PFSK-1 (cell line): ENCODE results near the gene HAT1.

ENCODE experiments used
- FOXP2 ChIP-seq: optimal IDR thresholded peaks from 2 replicates; pipeline ENCODE3; 2011; ENCODE audit warnings: borderline replicate concordance, control low read depth, inconsistent platforms; ENCODE audit not compliant: insufficient read depth; ENCODE audit errors: extremely low read length, extremely low read depth
- POLR2AphosphoS5 ChIP-seq: IDR thresholded peaks from 2 replicates; pipeline ENCODE4 v1.6.1; 2012; ENCODE audit warnings: low read depth, mild to moderate bottlenecking, control low read depth, low read length, moderate library complexity
- SIN3A ChIP-seq: IDR thresholded peaks from 2 replicates; pipeline ENCODE4 v1.6.1; 2012; ENCODE audit warnings: mild to moderate bottlenecking, low read length, moderate library complexity, borderline replicate concordance; ENCODE audit not compliant: insufficient read depth
- TAF1 ChIP-seq: IDR thresholded peaks from 2 replicates; pipeline ENCODE4 v1.6.1; 2012; ENCODE audit warnings: low read length, control low read depth, borderline replicate concordance; ENCODE audit not compliant: insufficient read depth
- TF ChIP-seq, protein P1 (sequence below), 2 experiments: IDR thresholded peaks; 2 replicates each; pipeline versions ENCODE4 v1.6.1 to v1.8.0; 2011 to 2012; ENCODE audit warnings: low read depth in 2 of 2, low read length in 2 of 2, control low read depth in 1 of 2, inconsistent platforms in 1 of 2, mild to moderate bottlenecking in 1 of 2, moderate library complexity in 1 of 2; ENCODE audit not compliant: insufficient read depth in 1 of 2

The HAT1 gene

DNA sequence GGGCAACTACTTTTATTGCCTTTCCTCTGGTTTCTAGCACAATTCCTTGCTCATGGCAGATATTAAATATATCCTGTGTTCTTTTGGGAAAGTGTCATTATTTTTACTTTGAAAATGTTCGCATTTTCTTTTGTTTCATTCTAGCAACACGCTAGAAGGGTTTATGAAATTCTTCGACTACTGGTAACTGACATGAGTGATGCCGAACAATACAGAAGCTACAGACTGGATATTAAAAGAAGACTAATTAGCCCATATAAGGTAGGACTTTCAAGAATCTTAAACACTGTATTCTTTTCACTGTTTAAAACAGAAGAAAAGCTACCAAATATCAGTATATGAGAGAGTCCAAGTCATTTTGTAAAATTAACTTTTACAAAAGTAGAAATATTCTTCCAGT, 56.8 kb downstream of the HAT1 start:
- TF ChIP-seq, protein P1, sequence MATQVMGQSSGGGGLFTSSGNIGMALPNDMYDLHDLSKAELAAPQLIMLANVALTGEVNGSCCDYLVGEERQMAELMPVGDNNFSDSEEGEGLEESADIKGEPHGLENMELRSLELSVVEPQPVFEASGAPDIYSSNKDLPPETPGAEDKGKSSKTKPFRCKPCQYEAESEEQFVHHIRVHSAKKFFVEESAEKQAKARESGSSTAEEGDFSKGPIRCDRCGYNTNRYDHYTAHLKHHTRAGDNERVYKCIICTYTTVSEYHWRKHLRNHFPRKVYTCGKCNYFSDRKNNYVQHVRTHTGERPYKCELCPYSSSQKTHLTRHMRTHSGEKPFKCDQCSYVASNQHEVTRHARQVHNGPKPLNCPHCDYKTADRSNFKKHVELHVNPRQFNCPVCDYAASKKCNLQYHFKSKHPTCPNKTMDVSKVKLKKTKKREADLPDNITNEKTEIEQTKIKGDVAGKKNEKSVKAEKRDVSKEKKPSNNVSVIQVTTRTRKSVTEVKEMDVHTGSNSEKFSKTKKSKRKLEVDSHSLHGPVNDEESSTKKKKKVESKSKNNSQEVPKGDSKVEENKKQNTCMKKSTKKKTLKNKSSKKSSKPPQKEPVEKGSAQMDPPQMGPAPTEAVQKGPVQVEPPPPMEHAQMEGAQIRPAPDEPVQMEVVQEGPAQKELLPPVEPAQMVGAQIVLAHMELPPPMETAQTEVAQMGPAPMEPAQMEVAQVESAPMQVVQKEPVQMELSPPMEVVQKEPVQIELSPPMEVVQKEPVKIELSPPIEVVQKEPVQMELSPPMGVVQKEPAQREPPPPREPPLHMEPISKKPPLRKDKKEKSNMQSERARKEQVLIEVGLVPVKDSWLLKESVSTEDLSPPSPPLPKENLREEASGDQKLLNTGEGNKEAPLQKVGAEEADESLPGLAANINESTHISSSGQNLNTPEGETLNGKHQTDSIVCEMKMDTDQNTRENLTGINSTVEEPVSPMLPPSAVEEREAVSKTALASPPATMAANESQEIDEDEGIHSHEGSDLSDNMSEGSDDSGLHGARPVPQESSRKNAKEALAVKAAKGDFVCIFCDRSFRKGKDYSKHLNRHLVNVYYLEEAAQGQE (IDR thresholded peaks at IDR 0.05; ENCODE audit: insufficient read depth in 1 of 2, low read depth in 2 of 2, low read length in 2 of 2) = no peak
- TF ChIP-seq TAF1 (no peak), SIN3A (no peak), FOXP2 (no peak)

DNA sequence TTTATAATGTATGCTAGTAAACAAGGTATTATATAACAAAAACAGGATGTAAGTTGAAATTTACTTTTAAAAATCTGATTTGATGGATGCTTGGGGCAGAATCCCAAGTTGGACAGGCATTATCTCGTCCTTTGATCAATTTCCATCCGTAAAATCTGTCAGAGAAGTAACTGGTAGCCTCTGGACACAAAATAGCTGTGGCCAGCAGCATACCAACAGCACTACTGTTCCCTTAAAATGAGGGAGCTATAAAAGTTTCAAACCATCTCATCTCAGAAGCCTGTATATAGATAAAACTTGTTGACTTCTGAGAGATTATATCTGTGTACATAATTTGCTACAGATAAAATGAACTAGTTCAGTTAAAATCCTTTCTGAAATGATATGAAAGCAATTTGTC, 62.8 kb downstream of the HAT1 start:
- no peak for TF ChIP-seq SIN3A
- no peak for TF ChIP-seq FOXP2
- TF ChIP-seq, protein P1 (IDR thresholded peaks at IDR 0.05; ENCODE audit: insufficient read depth in 1 of 2, low read depth in 2 of 2, low read length in 2 of 2) = no peak
- TF ChIP-seq TAF1 = no peak
- no peak for TF ChIP-seq POLR2AphosphoS5

DNA sequence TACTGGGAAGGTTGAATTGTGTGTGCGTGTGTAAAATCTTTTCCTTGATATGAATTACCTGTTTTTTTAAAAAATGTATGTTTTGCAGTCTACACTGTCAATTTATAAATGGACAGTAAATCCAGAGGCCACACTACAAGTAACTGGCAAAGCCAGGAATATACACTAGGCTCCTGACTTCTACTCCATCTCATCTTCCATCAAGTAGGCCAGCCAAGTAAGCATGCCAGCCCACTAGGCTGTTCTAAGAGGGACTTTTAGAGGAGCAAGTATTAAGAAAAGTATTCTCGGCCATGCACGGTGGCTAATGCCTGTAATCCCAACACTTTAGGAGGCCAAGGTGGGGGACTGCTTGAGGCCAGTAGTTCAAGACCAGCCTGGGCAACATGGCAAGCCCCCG, 64.5 kb downstream of the HAT1 start:
- TF ChIP-seq FOXP2 (no peak), TAF1 (no peak), POLR2AphosphoS5 (no peak), SIN3A (no peak)
- TF ChIP-seq, protein P1 (IDR thresholded peaks at IDR 0.05; ENCODE audit: insufficient read depth in 1 of 2, low read depth in 2 of 2, low read length in 2 of 2) = no peak

DNA sequence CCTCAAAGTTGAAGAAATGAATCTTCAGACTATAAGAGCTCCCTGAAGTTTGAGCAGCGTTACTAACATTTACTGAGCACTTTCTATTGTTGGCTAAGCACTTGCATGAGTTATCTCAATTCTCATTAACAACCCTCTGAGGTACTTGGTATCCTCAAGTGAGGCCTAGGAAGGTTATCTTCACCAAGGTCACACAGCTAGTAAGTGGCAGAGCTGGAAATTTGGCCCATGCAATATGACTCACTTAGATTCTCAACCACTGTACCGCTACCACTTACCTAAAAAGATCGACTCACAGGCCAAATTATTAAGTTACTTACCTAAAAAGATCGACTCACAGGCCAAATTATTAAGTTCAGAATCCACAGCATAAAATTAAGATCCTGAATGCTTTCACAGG, 68.8 kb downstream of the HAT1 start:
- TF ChIP-seq FOXP2 = no peak

DNA sequence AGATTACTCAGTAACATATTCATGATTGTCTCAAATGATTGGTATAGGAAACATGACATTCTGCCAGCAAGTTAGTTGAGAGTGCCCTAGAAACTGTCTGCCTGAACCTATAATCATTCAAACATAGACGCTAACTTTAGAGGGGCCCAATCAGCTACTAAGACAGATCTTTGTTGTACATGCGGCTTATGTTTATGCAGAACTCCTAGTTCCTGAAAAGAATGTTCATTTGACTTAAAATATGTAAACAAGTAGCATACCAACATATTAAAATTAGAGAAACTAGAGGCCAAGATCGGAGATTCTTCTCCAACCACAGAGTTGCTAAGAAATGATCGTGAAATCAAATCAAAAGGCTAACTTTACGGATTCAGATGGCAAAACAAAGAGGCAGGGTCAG, 73.3 kb downstream of the HAT1 start:
- TF ChIP-seq SIN3A = no peak
- TF ChIP-seq, protein P1 (IDR thresholded peaks at IDR 0.05; ENCODE audit: insufficient read depth in 1 of 2, low read depth in 2 of 2, low read length in 2 of 2) = no peak
- no peak for TF ChIP-seq POLR2AphosphoS5
- no peak for TF ChIP-seq TAF1
- no peak for TF ChIP-seq FOXP2
